ENCODE data around the gene SLCO1B1. TPM values are rescaled to one million over a fixed set of nuclear protein-coding genes. Genes with fewer than 3 reads are reported as not detected.

SLCO1B1 gene
- total and polyA plus RNA-seq, 2 of the 8 experiments (the other 6 are each of a cell fraction or from before 2014, with no cell fraction given): 0.13 TPM; not detected in 1

GRCh38 chr12:21221778-21222177 is 90.8 kb downstream of the SLCO1B1 start:
- Histone ChIP-seq H3K36me3 (ENCODE audit: control insufficient read depth in 2 of 4, insufficient read depth in 4 of 4, low read length in 3 of 4) (no peaks in the 10 kb centered on the region), H3K27ac (ENCODE audit: low read depth, low read length) (no peak overlapping the region), H3K23me2 (ENCODE audit: low read depth, low read length) (no peaks in the 10 kb centered on the region), H2AFZ (ENCODE audit: low read length) (no peak overlapping the region), H3K79me2 (ENCODE audit: control insufficient read depth in 1 of 2, insufficient read depth in 2 of 2, low read length in 2 of 2) (no peaks in the 10 kb centered on the region), H4K5ac (ENCODE audit: insufficient read length, low read depth, low read length) (no peak overlapping the region), H2BK15ac (ENCODE audit: low read length) (no peak overlapping the region), H2BK20ac (ENCODE audit: low read length) (no peak overlapping the region), H2BK120ac (replicated peaks; ENCODE audit: low read depth, low read length) (no peak overlapping the region), H2AK5ac (ENCODE audit: low read depth, low read length) (no peak overlapping the region), H3K4ac (replicated peaks; ENCODE audit: insufficient read length, low read depth, low read length) (no peak overlapping the region), H2BK5ac (ENCODE audit: low read depth, low read length) (no peak overlapping the region), H3K56ac (replicated peaks; ENCODE audit: insufficient read length, low read depth, low read length) (no peak overlapping the region), H4K91ac (replicated peaks; ENCODE audit: insufficient read length, low read length) (no peak overlapping the region), H4K8ac (ENCODE audit: extremely low read depth, insufficient read depth, low read length) (no peak overlapping the region), H3K18ac (ENCODE audit: extremely low read depth, low read length) (no peak overlapping the region), H3K4me1 (replicated peaks in 1 of 4; ENCODE audit: control insufficient read depth in 3 of 4, insufficient read depth in 4 of 4, low read length in 3 of 4) (no peaks in the 10 kb centered on the region), H3K4me2 (ENCODE audit: insufficient read depth in 1 of 2, low read depth in 2 of 2, low read length in 2 of 2) (no peak overlapping the region), H3K14ac (ENCODE audit: insufficient read length) (no peak overlapping the region), H3K79me1 (ENCODE audit: low read depth, low read length) (no peaks in the 10 kb centered on the region), H3K23ac (ENCODE audit: insufficient read length) (no peak overlapping the region), H4K20me1 (replicated peaks in 1 of 2; ENCODE audit: control insufficient read depth in 1 of 2, insufficient read depth in 2 of 2, low read length in 2 of 2) (no peaks in the 10 kb centered on the region), H3K9me3 (ENCODE audit: insufficient read depth in 2 of 2, low read depth in 1 of 2, low read length in 1 of 2) (no peaks in the 10 kb centered on the region), H2BK12ac (ENCODE audit: low read depth, low read length) (no peak overlapping the region), H3K4me3 (ENCODE audit: extremely low read depth in 1 of 4, insufficient read depth in 2 of 4, low read depth in 3 of 4, low read length in 4 of 4) (no peak overlapping the region), H3K9ac (replicated peaks in 1 of 4; ENCODE audit: extremely low read depth in 1 of 4, low read depth in 3 of 4, low read length in 3 of 4) (no peak overlapping the region), H3K27me3 (replicated peaks in 1 of 4; ENCODE audit: control insufficient read depth in 3 of 4, extremely low read depth in 1 of 4, insufficient read depth in 3 of 4, low read length in 3 of 4) (no peaks in the 10 kb centered on the region)
- ChIA-PET CTCF (ENCODE audit: partially characterized antibody) (no interaction called here), POLR2A (ENCODE audit: partially characterized antibody) (no interaction called here)
- DNase-seq (ENCODE audit: low read depth in 1 of 2, low spot score in 2 of 2): no peak
- FAIRE-seq: no peak
- TF ChIP-seq RXRA (IDR thresholded peaks at IDR 0.05; ENCODE audit: insufficient read depth, low read depth, low read length) (no peak), PHF8 (conservative IDR thresholded peaks at IDR 0.05; ENCODE audit: low read depth, low read length) (no peak), ATF3 (IDR thresholded peaks at IDR 0.05; ENCODE audit: insufficient read depth, low read depth, low read length) (no peak), SAP30 (IDR thresholded peaks at IDR 0.05; ENCODE audit: insufficient read depth, insufficient replicate concordance, low read length) (no peak), KDM4A (IDR thresholded peaks at IDR 0.05; ENCODE audit: low read depth, low read length, severe bottlenecking) (no peak), CTCF (IDR thresholded peaks at IDR 0.05; ENCODE audit: control extremely low read depth in 1 of 3, insufficient read depth in 1 of 3, low read depth in 1 of 3, low read length in 3 of 3) (no peak), CEBPB (IDR thresholded peaks at IDR 0.05; ENCODE audit: low read depth, low read length) (no peak), SIRT6 (IDR thresholded peaks at IDR 0.05; ENCODE audit: low read length) (no peak), EP300 (IDR thresholded peaks at IDR 0.05; ENCODE audit: borderline replicate concordance in 1 of 2, low read depth in 2 of 2, low read length in 2 of 2) (no peak), MAX (IDR thresholded peaks at IDR 0.05) (no peak), SP1 (IDR thresholded peaks at IDR 0.05; ENCODE audit: low read depth, low read length) (no peak), SIX5 (IDR thresholded peaks at IDR 0.05; ENCODE audit: low read depth, low read length) (no peak)

Measured in H1 (cell line).